Activated naive CD4-positive, alpha-beta T cell treated with anti-CD3 and anti-CD28 coated beads, Interleukin-2, amount 50 U/mL, for 72 hours (primary cell): ENCODE results near the gene NAGS. TPM values are rescaled to one million over a fixed set of nuclear protein-coding genes. Genes with fewer than 3 reads are reported as not detected.
"Not testable (repeated sequence)": the region's sequence is repeated elsewhere in the genome, so short reads cannot be mapped to it uniquely, and the experiment has no call there.

Experiments
- ATAC-seq, 2 donors: fragments of 150-1000 bp; cut with Tn5 transposase; 2 replicates each; pipeline ENCODE4 v1.10.0; 2021; ENCODE audit warnings: mild to moderate bottlenecking in 2 of 2, moderate library complexity in 2 of 2
- DNase-seq, 2 donors: peaks; one replicate each; pipeline ENCODE4 v3.0.0; 2021 to 2022; ENCODE audit warnings: low spot score in 2 of 2
- H3K27ac Mint-ChIP-seq, 2 donors: one replicate each; pipeline ENCODE4 v1.8.0; 2022; ENCODE audit warnings: mild to moderate bottlenecking in 2 of 2, mixed read lengths in 2 of 2
- H3K36me3 Mint-ChIP-seq, 2 donors: one replicate each; pipeline ENCODE4 v1.8.0; 2022; ENCODE audit warnings: mixed read lengths in 2 of 2
- H3K9me3 Mint-ChIP-seq, 2 donors: one replicate each; pipeline ENCODE4 v1.8.0; 2022; ENCODE audit warnings: mixed read lengths in 2 of 2
- total RNA-seq, 2 donors: library from RNA; stranded (reverse); gene quantifications; one replicate each; pipeline ENCODE4 v1.2.3, GENCODE V29; 2022

NAGS gene
- total RNA-seq: 1 to 10 TPM in 1 of 2 donors, under 1 TPM in 1; 0.18 to 3.0 TPM

- no peaks in the 10 kb centered on the region for H3K9me3 Mint-ChIP-seq
- no peak for DNase-seq
- no peak for ATAC-seq
- H3K27ac Mint-ChIP-seq: no peak within 1 kb of the TSS
- no peaks in the 10 kb centered on the region for H3K36me3 Mint-ChIP-seq
These were observed at the start of gene NAGS for GRCh38 chr17:44004077-44004760. Gene NAGS (plus strand): TSS chr17:44004622. CDS start chr17:44004664, 42 bp downstream.

- DNase-seq: no peak
- Mint-ChIP-seq H3K9me3 (no peaks in the 10 kb centered on the region), H3K27ac (no peak overlapping the region), H3K36me3 (no peaks in the 10 kb centered on the region)
- ATAC-seq: no peak
These were observed 48.2 kb upstream of the NAGS start for GRCh38 chr17:43956222-43956621.

GRCh38 chr17:43958748-43959352, 45.6 kb upstream of the NAGS start:
- peak in 1 of 2 donors; percentile 84 for ATAC-seq
- DNase-seq: no peak
- Mint-ChIP-seq H3K36me3 (no peaks in the 10 kb centered on the region), H3K9me3 (no peaks in the 10 kb centered on the region), H3K27ac (no peak overlapping the region)

- H3K9me3 Mint-ChIP-seq, H3K36me3 Mint-ChIP-seq, DNase-seq, H3K27ac Mint-ChIP-seq, ATAC-seq: not testable (repeated sequence)
These were observed 43.1 kb upstream of the NAGS start for GRCh38 chr17:43961292-43961691.

GRCh38 chr17:43961954-43962353, 42.5 kb upstream of the NAGS start:
- no peak overlapping the region for H3K27ac Mint-ChIP-seq
- DNase-seq: no peak

GRCh38 chr17:43962479-43962878, 41.9 kb upstream of the NAGS start:
- Mint-ChIP-seq H3K36me3 (no peaks in the 10 kb centered on the region), H3K9me3 (no peaks in the 10 kb centered on the region), H3K27ac (no peak overlapping the region)
- no peak for ATAC-seq
- no peak for DNase-seq

More at GRCh38 chr17:43961954-43962353, 42.5 kb upstream of the NAGS start:
- H3K9me3 Mint-ChIP-seq: no peaks in the 10 kb centered on the region
- no peaks in the 10 kb centered on the region for H3K36me3 Mint-ChIP-seq
- ATAC-seq: no peak

- H3K9me3 Mint-ChIP-seq: no peaks in the 10 kb centered on the region
- no peak for ATAC-seq
- no peak for DNase-seq
These were observed 38.1 kb upstream of the NAGS start for GRCh38 chr17:43966276-43966675.

GRCh38 chr17:43967251-43967875, 37.1 kb upstream of the NAGS start:
- H3K36me3 Mint-ChIP-seq: no peaks in the 10 kb centered on the region

More at GRCh38 chr17:43966276-43966675, 38.1 kb upstream of the NAGS start:
- Mint-ChIP-seq H3K36me3 (no peaks in the 10 kb centered on the region), H3K27ac (no peak overlapping the region)

GRCh38 chr17:43970366-43970765, 34.1 kb upstream of the NAGS start:
- Mint-ChIP-seq H3K27ac (no peak overlapping the region), H3K9me3 (no peaks in the 10 kb centered on the region), H3K36me3 (no peaks in the 10 kb centered on the region)
- DNase-seq (no peak), ATAC-seq (no peak)

More at GRCh38 chr17:43967251-43967875, 37.1 kb upstream of the NAGS start:
- H3K9me3 Mint-ChIP-seq: no peaks in the 10 kb centered on the region
- ATAC-seq (peak; percentile 45 to 63), DNase-seq (no peak)
- no peak overlapping the region for H3K27ac Mint-ChIP-seq

- not testable (repeated sequence) for H3K36me3 Mint-ChIP-seq, ATAC-seq
These were observed 33.0 kb upstream of the NAGS start for GRCh38 chr17:43971436-43971835.

GRCh38 chr17:43972444-43973212, 31.8 kb upstream of the NAGS start:
- not testable (repeated sequence) for H3K9me3 Mint-ChIP-seq, DNase-seq, H3K27ac Mint-ChIP-seq, H3K36me3 Mint-ChIP-seq, ATAC-seq

More at GRCh38 chr17:43971436-43971835, 33.0 kb upstream of the NAGS start:
- not testable (repeated sequence) for DNase-seq, H3K9me3 Mint-ChIP-seq, H3K27ac Mint-ChIP-seq

- Mint-ChIP-seq H3K9me3 (no peaks in the 10 kb centered on the region), H3K36me3 (no peaks in the 10 kb centered on the region), H3K27ac (no peak overlapping the region)
- DNase-seq: no peak
- ATAC-seq: no peak
These were observed 29.8 kb upstream of the NAGS start for GRCh38 chr17:43974382-43975266.

- DNase-seq: no peak
- ATAC-seq: no peak
- Mint-ChIP-seq H3K9me3 (no peaks in the 10 kb centered on the region), H3K27ac (no peak overlapping the region), H3K36me3 (no peaks in the 10 kb centered on the region)
These were observed 28.5 kb upstream of the NAGS start for GRCh38 chr17:43975898-43976297.

- H3K9me3 Mint-ChIP-seq: no peaks in the 10 kb centered on the region
- H3K36me3 Mint-ChIP-seq: no peaks in the 10 kb centered on the region
- no peak overlapping the region for H3K27ac Mint-ChIP-seq
- ATAC-seq: no peak
- DNase-seq: no peak
These were observed 27.2 kb upstream of the NAGS start for GRCh38 chr17:43976963-43977837.

- no peaks in the 10 kb centered on the region for H3K9me3 Mint-ChIP-seq
- H3K27ac Mint-ChIP-seq: no peak overlapping the region
- H3K36me3 Mint-ChIP-seq: no peaks in the 10 kb centered on the region
- DNase-seq (no peak), ATAC-seq (no peak)
These were observed 26.3 kb upstream of the NAGS start for GRCh38 chr17:43978078-43978477.
